Bronchial epithelial cell (primary cell): ENCODE data around the gene ZNF692. TPM values are rescaled to one million over a fixed set of nuclear protein-coding genes. Genes with fewer than 3 reads are reported as not detected.
A peak's percentile ranks its signal among the peaks of the same experiment; 100 is the strongest.

Experiments
- DNase-seq: peaks from one replicate; pipeline ENCODE4 v3.0.0-alpha.2; 2010; ENCODE audit warnings: low read depth
- FAIRE-seq: peaks from 2 replicates; lab custom pipeline; 2011; peaks lifted over from hg19 to GRCh38; lab: Jason Lieb, UNC
- H3K27me3 ChIP-seq: 2 replicates; pipeline ENCODE4 v1.5.1; 2011; ENCODE audit warnings: low read length; ENCODE audit not compliant: control insufficient read depth, insufficient read depth
- H3K36me3 ChIP-seq: 2 replicates; pipeline ENCODE4 v1.5.1; 2011; ENCODE audit warnings: low read length; ENCODE audit not compliant: control insufficient read depth, insufficient read depth
- H3K4me3 ChIP-seq: 2 replicates; pipeline ENCODE4 v1.5.1; 2011; ENCODE audit warnings: mild to moderate bottlenecking, low read depth, low read length, control low read depth
- total RNA-seq: library from RNA; depleted of rRNA; stranded (reverse); fragments of >200 nt; gene quantifications from 2 replicates; pipeline ENCODE4 v1.2.1, GENCODE V29; 2014
- TF ChIP-seq, protein P1 (sequence below): IDR thresholded peaks from 2 replicates; pipeline ENCODE4 v1.5.1; 2011; ENCODE audit warnings: mild to moderate bottlenecking, moderate library complexity, low read length, control low read depth, inconsistent platforms; ENCODE audit not compliant: insufficient read depth, severe bottlenecking

ZNF692 gene
- total RNA-seq, 1 donor from 2014 or later = 19.7 TPM

DNA sequence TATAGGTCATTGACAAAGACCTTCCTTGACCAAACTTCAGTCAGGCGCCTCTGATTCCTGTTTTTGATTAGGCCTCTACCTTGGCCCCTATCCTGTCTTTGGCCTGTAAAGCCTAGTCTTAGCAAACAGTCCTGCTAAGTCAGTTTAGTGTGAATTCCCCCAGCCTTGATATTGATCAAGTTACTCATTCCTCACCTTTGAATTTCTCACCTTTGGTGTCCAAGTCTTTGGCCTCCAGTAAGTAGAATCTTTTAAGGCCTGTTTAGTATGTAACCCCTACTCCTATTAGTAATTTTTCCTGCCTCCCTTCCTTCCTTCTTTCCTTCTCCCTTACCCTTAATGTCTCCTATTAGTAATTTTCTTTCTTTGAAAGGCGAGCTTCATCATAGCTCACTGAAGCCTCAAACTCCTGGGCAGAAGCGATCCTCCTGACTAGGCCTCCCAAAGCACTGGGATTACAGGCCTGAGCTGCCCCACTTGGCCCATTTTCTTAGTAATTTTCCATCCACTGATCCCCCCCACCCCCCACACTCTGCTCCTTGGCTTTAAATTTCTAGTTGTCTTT lies 13.0 kb upstream of the ZNF692 start:
- Histone ChIP-seq H3K4me3 (no peak overlapping the region), H3K27me3 (no peaks in the 10 kb centered on the region), H3K36me3 (no peaks in the 10 kb centered on the region)
- TF ChIP-seq, protein P1, sequence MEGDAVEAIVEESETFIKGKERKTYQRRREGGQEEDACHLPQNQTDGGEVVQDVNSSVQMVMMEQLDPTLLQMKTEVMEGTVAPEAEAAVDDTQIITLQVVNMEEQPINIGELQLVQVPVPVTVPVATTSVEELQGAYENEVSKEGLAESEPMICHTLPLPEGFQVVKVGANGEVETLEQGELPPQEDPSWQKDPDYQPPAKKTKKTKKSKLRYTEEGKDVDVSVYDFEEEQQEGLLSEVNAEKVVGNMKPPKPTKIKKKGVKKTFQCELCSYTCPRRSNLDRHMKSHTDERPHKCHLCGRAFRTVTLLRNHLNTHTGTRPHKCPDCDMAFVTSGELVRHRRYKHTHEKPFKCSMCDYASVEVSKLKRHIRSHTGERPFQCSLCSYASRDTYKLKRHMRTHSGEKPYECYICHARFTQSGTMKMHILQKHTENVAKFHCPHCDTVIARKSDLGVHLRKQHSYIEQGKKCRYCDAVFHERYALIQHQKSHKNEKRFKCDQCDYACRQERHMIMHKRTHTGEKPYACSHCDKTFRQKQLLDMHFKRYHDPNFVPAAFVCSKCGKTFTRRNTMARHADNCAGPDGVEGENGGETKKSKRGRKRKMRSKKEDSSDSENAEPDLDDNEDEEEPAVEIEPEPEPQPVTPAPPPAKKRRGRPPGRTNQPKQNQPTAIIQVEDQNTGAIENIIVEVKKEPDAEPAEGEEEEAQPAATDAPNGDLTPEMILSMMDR = no peak
- DNase-seq (no peak), FAIRE-seq (no peak)

DNA sequence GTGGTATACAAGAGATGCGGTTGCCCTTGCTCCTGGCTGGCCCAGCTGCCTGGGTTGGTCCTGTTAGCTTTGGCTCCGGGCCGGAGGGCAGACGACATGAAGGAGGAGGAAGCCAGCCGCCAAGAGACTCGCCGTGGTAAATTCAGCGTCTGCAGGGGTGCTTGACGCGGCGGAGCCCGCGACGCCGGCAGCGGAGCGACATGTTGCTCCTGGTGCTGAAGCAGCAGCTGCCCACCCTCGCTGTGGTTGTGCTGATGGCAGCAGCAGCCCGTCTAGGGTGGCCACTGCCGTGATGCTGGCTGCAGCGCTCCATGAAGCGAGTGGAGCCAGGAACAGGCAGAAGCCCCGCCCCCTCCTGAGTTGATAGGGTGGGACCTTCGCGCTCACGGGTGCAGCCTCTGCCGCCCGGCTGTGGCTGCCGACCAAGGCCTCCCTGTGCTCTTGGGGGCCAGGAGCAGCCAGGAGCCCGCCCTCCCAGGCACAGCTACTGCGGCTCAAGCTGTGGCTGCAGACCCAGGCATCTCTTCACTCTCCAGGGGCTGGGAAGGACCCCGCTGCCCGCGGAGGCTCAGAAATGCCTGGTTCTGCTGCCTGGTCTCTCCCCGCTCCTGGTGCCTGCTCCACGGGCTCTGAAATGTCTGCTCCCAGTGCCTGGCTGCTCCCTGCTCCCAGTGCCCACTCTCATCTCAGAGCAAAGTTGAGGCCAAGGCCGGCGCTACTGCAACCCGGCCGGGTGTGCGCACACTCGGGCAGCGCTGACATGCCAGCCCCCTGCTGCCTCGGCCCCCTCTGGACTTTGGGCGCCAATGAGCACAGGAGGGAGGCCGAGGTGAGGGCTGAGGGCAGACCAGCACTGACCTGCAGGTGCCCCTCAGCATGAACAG lies 4.4 kb upstream of the ZNF692 start:
- Histone ChIP-seq H3K36me3 (no peaks in the 10 kb centered on the region), H3K27me3 (no peaks in the 10 kb centered on the region), H3K4me3 (peak overlapping the region; percentile 56)
- TF ChIP-seq, protein P1 = no peak
- FAIRE-seq (no peak), DNase-seq (peak; percentile 43)

DNA sequence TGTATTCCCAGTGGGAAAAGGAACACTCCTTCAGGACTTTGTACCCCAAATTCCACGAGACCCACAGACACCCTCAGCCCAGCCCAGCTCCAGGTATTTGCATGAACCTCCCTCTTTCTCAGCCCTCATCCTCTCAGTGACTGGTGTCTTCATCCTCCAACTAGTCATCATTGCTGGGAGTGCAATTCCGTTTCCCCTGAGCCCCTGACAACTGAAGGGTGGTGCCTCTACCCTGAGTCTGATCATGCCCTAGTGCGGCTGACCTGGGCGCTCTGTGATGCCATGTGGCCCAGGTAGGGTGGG lies 3.8 kb upstream of the ZNF692 start:
- no peak for FAIRE-seq
- Histone ChIP-seq H3K27me3 (no peaks in the 10 kb centered on the region), H3K4me3 (peak overlapping the region; percentile 56), H3K36me3 (no peaks in the 10 kb centered on the region)
- no peak for DNase-seq
- TF ChIP-seq, protein P1 = no peak

DNA sequence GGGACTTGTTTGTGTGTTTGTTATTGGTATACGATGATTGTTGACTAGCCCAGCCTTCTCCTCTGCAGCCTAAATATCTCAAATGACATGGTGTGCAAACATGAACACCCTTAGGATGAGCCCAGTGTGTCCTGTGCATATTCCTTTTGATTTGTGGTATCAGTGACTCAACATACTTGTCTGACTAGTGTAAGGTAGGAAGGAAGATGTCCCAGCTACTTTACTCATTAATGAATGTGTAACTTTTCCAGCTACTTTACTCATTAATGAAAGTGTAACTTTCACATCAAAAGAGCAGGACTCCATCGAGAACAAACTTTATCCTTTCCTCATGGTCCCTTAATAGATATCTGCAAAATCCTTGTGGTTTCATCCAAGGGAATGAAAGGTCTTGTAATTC lies 2.7 kb upstream of the ZNF692 start:
- FAIRE-seq (no peak), DNase-seq (peak; percentile 33)
- TF ChIP-seq, protein P1 = no peak
- H3K36me3 ChIP-seq = peaks cover 2% of the 10 kb centered on the region
- no peak overlapping the region for H3K4me3 ChIP-seq
- no peaks in the 10 kb centered on the region for H3K27me3 ChIP-seq

DNA sequence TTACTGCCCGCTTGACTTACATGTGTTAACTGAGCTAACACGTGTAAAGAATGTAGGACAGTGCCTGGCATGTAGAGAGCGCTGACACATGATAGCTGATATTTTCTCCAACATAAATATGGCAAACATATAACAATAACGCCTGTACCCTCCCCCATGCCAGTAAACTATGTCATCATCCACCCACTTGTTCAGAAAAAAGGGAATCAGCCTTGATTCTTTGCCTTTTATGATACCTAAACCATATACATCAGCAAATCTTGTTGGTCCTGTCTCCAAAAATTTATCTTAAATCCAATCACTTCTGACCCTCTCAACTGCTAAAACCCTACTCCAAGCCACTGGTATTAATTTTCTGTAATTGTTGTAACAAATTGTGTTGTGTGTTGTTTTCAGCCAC lies 1.1 kb upstream of the ZNF692 start:
- DNase-seq (no peak), FAIRE-seq (no peak)
- Histone ChIP-seq H3K27me3 (no peaks in the 10 kb centered on the region), H3K4me3 (no peak overlapping the region), H3K36me3 (peaks cover 12% of the 10 kb centered on the region)
- TF ChIP-seq, protein P1 = no peak
